HG03025 (cell line): Measurements from ENCODE around the gene KRT26.
"Not testable (repeated sequence)": the region's sequence is repeated elsewhere in the genome, so short reads cannot be mapped to it uniquely, and the experiment has no call there.

Source experiments
- ATAC-seq: cut with Tn5 transposase; IDR thresholded peaks from one replicate; pipeline ENCODE4 v1.9.1; 2021; ENCODE audit warnings: mild to moderate bottlenecking, moderate library complexity; ENCODE audit not compliant: unreplicated experiment, low FRiP score

Gene KRT26

DNA sequence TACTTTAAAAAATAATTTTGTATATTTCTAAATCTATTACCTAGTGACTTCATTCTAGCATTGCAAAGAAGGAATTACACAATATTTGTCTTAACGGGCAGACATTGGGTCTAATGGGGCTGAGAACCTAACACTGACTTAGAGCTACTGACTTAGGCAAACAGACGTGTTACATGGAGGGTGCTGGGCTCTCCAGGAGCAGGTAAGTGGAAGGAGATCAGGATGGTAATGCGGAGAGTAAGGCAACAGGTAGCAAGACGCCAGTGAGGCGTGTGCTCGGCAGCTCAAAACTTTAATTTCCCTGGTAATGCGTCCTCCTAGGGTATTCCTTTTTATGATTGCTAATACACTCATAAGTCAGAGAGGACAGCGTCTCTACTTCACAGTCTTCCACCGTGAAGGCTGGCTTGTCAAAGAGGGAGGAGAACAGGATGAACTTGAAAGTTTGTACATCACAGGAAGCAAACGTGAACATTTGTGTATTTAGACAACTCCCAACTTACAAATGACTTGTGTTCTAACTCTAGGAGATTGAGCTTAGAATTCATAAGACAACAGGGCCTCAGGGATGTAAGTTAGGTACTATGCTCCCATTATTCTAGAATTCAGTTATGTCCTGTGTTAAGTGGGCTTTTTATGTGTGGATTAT, 23.1 kb upstream of the KRT26 start:
- no peak for ATAC-seq

DNA sequence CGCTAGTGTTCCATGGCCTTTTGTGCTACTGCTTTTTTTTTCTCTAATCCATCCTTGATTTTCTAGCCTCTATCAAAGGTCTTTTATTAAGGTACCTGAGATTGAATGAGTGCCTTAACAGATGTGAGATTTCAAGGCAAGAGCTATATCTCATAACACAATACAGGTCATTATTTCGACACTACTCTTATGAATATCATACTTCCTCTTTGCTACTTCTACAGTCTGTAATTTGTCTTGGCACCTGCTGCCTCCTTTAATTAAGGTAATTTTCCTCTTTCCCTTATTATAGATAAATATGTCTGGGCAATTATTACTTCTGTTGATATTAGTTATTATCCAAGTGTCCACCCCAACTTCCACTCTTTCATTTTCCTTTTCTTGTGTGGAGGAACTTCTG, 22.5 kb upstream of the KRT26 start:
- no peak for ATAC-seq

DNA sequence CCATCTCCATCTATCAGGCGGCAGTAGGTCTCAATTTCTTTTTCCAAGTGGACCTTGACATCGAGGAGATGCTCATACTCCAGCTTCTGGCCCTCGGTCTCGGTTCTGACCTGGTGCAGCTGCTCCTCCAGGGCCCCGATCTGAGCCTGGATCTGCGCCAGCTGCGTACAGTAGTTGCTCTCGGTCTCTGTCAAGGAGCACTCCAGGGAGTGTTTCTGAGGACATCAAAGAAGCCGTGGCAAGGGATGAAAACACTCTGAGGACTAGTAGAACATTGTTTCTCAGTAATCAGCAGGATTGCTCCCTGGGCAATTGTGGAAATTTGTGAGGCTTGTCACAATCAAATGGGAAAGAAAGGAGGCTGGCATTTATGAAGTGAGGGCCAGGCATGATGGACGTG, 21.8 kb upstream of the KRT26 start:
- ATAC-seq, result no peak

DNA sequence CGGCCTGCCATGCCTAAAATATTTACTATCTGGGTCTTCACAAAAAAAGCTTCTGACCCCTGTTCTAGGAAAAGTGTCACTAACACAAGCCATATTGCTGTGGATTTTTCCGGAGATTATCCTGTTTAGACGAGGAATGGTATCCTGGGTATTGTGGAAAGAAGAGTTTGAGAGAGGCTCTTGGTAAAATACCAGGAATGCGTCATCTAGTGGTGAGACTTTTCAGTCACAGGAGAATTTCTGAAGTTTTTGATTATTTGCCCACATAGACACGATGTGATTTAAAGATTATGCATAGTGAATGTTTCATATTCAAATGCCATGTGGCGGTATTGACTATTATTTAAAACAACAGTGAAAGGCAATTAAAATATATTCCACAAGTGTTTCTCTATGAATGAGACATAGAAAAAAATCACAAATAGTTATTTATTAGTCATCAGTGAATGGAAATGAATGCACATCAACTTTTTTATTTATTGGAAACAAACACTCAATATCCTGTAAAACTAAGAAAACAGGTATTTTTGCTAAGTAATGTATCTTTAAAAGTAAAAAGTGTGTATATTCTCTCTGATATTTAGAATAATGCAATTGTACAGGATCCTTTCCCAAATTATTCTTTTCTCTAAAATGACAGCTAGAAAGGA, 19.9 kb upstream of the KRT26 start:
- no peak for ATAC-seq

DNA sequence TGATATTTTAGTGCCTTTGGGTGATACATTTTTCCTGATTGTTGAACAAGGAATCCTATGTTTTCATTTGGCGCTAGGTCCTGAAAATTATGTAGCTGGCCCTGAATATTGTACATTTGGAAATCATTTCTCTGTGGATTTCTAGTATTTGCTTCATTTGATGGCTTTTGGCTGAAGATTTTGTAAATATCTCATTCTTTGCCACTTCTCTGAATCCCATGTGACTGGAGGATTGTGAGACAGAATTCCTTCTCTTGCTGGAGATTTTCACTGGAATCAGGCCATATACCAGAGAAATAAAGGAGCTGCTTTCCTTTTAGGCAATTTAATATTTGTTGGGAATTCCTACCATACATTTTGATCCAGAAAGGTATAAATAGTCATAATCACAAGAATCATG, 19.1 kb upstream of the KRT26 start:
- ATAC-seq, result no peak

DNA sequence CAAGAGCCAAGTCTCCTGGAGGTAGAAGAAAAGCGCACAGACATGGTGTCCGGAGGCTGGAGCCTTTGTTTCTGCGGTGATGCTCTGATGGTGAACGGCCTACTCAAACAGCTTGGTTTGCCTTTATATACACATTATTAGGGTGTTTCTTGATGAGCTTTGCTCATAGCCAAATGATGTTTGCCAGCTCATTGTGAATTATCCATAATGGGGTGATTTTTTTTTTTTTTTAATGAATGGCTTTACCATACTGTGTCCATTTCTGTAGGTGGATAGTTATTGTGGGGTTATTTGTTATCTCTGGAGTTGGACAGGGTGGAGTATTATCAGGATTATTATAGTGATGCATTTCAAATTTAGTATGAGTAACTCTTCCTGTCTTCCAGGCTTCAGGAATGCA, 10.4 kb upstream of the KRT26 start, which contains the start of gene KRT27:
KRT27 (minus strand) TSS at position 101 of the 400 bp plus-strand sequence; CDS start at position 44, 57 bp downstream.
- ATAC-seq, result no peak

DNA sequence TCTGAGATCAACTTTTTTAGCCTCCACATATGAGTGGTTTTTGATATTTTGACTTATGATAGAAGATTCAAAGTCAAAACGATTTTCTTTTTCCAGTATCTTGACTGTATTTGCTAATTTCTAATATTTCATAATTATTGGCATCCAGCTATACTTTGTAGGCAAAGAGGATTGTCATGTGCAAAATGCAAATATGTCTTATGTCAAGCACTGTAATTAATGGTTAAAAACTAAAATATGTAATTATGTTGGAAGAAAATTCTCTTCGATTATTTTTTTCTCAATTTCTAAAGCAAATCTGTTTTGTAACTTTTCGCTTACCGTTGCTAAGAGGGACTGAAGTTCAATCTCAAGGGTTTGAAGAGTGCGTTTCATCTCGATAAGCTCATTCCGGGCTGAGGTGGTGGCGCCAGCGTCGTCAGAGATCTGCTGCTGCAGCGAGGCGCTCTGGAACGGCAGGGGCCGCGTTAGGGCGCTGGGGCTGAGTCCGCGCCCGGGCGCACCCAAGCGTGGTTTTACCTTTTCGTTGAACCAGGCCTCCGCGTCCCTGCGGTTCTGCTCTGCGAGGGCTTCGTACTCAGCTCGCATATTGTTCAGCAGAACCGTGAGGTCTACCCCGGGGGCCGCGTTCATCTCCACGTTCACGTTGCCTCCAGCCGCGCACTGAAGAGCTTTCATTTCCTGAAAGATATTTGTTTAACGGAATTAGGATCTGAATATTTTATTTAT, 7.3 kb upstream of the KRT26 start:
- no peak for ATAC-seq

DNA sequence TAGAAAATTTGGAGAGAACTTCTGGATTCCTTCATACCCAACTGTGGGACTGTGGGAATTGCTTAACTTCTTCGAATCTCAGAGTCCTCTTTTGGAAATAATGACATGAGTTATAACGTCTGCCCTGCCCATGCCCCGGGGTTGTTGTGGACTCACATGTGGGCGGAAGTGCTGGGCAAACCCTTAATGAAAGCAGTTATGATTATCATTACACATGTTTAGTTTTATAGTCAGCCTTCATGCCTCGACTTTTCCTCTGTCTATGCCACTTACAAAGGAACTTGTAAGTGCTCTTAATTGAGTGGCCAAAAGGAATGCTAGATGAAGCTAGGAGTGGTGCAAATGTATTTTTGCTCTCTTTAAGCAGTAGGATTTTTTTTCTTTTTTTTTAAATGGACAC, 6.5 kb upstream of the KRT26 start:
- no peak for ATAC-seq

DNA sequence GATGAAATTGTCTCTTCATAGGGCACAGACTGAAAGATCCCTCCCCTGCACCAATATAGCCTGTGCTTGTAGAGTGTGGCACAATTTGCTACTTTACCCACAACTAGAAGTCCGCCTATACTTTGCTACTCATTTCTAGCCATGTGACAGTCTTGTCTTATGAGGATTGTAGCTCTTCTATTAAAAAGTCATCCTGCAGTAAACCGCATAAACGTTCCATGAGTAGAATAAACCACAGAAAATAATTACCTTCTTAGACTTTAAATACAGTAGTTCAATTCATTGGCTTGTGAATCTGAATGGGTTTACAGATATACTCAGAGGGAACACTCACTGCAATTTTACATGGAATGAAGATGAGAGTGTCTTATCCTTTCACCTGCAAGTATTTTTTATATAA, 6.0 kb upstream of the KRT26 start:
- no peak for ATAC-seq

DNA sequence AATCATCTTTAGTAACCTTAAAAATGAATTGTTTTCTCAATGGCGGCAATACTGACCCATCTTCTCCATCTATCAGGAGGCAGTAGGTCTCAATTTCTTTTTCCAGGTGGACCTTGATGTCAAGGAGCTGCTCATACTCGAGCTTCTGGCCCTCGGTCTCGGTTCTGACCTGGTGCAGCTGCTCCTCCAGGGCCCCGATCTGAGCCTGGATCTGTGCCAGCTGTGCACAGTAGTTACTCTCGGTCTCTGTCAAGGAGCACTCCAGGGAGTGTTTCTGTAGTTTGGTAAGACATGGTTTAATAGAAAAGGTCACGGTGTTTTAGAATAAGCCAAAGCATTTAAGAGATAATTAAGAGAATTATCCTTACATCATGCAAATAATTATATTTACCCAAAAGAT, 5.5 kb upstream of the KRT26 start:
- ATAC-seq, result no peak

DNA sequence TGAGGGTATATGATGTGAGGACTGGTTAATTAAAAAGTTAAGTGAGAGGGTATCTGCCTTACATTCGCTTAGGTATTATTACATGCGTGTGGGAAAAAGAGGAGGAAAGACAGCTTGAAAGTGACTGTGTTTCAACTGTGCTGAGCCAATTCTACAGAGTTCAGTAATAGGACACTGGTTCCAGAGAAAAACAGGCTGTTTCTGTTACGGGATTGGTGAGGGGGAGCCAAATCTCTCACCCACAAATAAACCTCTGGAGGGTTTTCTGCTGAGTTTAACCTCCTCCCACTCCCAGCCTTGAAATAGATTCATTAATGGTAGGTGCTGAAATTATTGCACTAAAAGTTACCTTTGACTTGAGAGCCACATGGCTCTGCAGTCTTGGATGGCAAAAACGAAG, 3.9 kb upstream of the KRT26 start:
- no peak for ATAC-seq

DNA sequence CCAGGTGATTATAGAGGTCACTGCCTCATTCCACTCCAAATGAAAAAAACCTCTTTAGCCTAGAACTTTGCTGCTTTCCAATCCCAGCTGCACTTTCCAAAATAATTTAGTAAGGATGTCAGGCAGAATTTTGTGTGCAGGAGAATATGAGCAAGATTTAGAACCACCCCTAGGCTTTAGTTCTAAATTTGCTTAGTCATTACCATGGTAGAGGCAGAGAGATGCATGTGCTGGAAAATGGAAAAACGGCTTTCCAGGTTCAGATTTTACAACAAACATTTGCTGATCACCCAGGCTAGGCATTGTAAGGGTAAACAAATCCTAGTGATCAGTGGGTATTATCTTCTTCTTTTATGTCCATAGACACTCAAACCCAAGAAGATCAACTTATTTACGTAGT, 6.3 kb downstream of the KRT26 start:
- ATAC-seq, result no peak

DNA sequence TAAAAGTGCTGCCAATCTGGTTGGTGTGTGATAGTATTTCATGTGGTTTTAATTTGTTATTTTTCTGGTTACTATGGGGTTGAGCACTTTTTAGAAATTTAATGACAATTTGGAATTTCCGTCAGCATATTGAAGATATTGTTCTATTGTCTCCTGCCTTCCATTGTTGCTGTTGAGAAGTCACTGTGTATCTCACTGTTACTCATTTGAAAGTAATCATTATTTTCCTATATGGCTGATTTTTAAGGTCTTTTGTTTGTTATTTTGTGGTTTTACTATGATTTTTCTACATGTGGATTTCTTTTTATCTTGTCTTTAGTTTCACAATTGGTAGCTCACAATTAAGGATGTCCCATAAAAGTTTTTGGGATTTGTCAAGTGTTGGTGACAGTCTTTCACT, 8.2 kb downstream of the KRT26 start:
- no peak for ATAC-seq

DNA sequence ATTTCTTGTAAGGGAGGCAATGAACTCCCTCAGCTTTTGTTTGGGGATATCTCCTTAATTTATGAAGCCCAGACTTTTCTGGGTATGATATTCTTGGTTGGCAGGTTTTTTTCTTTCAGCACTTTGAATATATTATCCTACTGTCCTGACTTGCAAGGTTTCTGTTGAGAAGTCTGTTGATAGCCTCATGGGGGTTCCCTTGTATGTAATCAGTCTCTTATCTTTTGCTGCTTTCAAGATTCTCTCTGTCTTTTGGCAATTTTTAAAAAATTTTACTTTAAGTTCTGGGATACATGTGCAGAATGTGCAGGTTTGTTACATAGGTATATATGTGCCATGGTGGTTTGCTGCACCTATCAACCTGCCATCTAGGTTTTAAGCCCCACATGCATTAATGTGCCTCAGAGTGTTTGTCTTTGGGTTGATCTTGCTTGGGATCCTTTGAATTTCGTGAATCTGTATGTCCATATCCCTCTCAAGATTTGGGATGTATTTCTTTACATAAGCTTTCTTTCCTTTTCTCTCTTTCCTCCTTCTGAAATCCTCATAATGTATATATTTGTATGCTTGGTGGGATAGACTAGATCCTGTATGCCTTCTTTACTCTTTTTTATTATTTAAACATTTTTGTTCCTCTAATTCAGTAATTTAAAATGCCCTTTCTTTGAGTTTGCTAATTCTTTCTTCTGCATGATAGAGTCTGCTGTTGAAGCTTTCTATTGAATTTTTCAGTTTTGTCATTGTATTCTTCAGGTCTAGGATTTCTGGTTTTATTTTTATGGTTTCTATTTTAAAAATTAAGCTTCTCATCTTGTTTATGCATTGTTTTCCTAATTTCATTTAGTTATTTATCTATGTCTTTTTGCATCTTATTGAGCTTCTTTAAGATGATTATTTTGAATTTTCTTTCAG, 11.6 kb downstream of the KRT26 start:
- ATAC-seq, result no peak

DNA sequence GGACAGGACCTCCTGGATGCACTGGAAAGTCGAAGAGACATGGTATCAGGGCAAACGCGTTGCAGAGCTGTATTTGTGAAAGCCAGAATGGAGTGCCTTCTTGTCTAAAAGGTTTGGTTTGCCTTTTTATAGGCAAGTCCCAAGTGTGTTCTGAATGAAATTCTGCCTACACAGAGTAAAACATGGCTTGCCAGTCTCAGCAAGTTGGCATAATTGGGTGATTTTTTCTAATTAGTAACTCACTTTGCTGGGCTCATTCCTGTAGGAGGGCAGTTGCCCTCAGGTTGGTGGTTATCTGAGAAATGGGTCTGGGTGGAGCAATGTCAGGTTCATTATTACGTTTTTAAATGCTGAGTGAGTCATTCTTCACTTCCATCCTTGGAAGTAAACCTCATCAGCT, 16.8 kb downstream of the KRT26 start, which contains the start of gene KRT25:
KRT25 (minus strand) TSS at position 101 of the 400 bp plus-strand sequence; CDS start at position 41, 60 bp downstream.
- ATAC-seq, result no peak

DNA sequence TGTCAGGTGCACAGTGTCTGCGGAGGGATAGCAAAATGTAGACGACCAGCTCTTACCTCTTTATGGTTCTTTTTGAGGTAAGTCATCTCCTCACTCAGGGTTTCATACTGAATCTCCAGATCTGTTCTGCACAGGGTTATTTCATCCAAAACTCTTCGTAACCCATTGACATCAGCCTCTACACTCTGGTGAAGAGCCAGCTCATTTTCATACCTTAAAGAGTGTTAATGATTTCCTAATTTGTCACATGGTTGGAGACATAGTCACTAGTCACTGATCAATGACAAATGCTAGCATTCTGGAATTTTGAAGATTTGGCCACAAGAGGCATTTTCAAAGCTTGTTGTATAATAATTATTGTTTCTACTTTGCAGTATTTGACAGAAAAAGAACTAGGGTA, 18.2 kb downstream of the KRT26 start:
- no peak for ATAC-seq

DNA sequence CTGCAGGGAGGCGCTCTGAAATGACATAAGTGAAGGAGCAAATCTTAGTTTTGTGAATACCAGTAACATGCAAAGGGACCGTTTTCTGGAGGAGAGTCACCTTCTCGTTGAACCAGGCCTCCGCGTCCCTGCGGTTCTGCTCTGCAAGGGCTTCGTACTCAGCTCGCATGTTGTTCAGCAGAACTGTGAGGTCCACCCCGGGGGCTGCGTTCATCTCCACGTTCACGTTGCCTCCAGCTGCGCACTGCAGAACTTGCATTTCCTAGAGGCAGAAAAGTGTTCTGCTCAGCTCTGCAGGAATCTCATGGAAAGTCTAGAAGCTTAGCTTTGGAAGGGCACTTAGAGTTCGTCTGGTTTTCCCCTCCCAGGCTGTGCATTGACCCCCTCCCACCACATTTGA, 20.9 kb downstream of the KRT26 start:
- ATAC-seq, result no peak

DNA sequence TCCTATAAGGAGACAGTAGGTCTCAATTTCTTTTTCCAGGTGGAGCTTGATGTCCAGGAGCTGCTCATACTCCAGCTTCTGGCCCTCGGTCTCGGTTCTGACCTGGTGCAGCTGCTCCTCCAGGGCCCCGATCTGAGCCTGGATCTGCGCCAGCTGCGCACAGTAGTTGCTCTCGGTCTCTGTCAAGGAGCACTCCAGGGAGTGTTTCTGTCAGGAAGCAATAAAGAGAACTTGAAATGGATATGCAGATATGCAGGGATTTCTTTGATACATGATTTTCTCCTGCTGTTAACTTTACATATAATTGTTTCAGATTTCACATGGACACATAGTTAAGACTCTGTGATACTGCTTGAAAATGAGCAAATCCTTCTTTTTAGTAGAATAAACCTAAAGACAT, 21.6 kb downstream of the KRT26 start:
- no peak for ATAC-seq

DNA sequence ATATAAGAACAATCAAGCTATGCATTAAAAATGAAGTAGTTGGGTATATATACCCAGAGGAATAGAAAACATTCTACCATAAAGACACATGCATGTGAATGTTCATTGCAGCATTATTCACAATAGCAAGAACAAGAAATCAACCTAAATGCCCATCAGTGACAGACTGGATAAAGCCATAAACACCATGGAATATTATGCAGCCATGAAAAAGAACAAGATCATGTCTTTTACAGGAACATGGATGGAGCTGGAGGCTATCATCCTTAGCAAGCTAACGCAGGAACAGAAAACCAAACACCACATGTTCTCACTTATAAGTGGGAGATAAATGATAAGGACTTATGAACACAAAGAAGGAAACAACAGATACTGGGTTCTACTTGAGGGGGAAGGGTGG, 23.3 kb downstream of the KRT26 start:
- ATAC-seq, result not testable (repeated sequence)

DNA sequence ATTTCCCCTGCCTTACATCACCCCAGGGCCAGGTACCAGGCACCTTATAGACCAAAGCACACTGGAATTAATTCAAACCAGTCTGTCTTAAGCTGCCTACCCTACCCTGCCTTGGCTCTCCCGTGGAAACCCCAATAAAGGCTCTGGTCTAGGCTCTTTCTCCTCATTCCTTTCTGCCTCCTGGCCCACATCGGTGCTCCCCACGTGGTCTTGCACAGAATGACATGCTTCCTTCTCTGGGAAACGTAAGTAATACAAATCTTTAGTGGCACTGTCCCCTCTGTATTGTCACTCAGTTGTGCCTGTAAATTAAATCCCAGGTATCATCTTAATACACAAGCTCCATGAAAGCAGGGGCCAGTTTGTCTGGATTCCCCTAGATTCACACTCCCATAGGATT, 33.4 kb downstream of the KRT26 start:
- ATAC-seq, result no peak

DNA sequence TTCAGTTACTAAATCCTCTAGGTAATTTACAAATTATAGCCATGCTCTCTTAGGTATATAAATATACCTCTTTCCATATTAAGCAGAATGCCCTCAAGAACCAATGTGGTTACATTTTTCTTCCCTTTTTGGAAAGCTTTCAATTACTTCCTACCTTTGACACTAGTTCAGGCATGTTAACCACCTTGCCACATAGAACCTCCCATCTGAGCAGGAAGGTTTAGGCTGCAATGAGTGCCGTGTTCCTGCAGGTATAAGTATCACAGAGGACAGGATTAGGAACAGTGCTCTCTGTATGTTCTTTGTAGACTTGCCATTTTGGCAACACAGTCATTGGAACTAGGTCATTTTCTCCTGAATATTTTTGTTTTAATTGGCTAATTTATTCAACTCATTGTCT, 37.0 kb downstream of the KRT26 start:
- ATAC-seq, result no peak
